ENCODE results near the gene CNNM1.

Gene CNNM1

DNA sequence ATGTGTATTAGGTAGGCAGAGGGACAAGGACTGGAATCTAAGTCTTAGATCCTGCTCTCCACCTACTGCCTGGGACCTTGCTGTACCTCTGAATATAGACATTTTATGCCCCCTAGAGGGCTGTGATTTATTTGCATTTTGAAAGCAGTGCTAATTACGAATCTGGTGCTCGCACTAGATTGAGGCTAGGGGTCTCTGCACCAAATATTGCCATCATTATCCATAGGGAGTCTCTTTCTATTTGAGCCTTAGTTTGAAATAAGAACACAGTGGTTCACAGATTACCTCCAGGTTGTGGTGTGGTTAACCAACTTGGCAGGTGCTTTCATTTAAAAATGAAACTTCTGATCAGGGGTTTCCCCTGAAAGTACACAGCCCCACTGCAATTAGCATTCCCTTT is 41.8 kb downstream of the CNNM1 start:
- no peak for DNase-seq (ENCODE audit: low read depth in 2 of 2, low spot score in 1 of 2)

DNA sequence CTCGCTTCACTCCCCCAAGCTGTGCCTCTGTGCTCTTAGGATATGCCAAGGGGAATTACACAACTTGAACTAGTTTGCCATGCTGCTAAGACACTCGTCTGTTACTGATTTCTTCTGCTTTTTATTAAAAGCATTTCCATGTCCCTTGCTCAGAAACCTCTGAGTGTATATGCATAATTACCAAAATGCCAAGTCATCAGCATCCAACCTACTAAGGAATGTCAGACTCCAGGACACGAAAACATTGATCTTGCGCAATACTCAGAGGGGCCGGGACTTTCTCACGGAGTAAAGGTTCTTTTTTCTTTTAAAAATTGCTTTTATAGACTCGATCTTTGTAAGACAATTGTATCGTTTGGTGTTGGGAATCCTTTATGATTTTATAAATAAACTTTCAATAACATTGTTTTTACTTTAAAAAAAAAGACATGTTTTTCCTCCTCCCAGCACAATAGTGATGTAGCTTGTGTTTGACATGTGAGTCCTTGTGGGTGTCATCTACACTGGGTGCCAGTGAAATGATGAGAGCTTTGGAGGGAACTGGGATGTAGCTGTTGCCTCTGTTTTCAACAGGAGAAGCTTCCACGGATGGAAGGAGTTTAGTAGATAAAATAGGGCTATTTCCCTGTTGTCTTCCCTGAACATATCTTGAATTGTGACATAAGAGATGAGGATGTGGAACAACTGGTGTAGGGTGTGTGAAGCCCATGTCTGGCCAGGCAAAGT is 43.6 kb downstream of the CNNM1 start:
- DNase-seq (ENCODE audit: low read depth in 2 of 2, low spot score in 1 of 2): no peak

DNA sequence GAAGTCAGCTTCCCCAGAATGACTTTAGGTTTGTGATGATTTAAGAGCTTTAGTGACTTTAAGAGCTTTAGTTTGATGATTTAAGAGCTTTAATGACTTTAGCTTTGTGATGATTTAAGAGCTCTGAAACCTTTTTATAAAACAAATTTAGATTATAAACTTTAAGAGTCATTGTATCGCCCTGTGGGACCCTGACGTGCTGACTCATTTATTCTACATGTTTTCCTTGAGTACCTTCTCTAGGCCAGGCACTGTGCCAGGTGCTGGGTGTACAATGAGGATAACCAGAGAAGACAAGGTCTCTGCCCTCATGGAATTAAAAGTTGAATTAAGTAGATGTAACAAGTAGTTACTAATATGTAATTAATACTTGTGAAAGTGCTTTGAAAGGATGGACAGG is 45.4 kb downstream of the CNNM1 start:
- no peak for DNase-seq (ENCODE audit: low read depth in 2 of 2, low spot score in 1 of 2)

DNA sequence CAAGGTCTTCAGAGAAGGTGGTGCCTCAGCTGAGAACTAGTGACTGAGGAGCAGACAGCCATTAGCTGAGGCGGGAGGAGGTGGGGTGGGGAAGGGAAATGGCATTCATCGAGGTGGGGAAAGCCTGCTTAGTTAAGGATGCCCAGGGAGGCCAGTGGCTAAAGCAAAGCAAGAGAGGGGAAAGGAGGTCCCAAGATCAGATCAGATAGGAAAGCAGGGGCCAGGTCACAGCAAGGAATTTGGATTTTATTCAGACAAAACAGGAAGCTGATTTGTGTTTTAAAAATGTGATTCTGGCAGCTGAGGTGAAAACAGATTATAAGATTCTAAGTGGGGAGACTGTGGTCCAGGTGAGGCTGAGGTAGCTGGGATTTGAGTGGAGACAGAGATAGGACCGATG is 45.8 kb downstream of the CNNM1 start:
- DNase-seq (ENCODE audit: low read depth in 2 of 2, low spot score in 1 of 2): no peak

DNA sequence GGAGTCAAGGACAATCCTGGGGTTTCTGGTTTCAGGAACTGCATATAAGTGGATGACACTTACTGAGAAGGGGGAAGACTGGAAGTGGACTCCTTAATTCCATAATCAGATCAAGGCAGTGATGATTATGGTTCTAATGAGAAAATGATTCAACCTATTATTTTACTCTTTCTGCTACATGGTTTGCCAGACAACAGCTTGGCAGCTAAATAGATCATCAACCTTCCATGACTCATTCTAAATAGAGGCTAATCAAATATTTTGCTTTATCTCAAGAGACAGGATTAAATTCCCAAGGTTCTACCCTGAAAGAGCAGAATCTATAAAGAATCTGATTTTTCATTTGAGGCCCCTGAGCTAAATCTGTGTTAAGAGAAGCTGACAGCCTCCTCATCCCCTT is 46.3 kb downstream of the CNNM1 start:
- no peak for DNase-seq (ENCODE audit: low read depth in 2 of 2, low spot score in 1 of 2)

DNA sequence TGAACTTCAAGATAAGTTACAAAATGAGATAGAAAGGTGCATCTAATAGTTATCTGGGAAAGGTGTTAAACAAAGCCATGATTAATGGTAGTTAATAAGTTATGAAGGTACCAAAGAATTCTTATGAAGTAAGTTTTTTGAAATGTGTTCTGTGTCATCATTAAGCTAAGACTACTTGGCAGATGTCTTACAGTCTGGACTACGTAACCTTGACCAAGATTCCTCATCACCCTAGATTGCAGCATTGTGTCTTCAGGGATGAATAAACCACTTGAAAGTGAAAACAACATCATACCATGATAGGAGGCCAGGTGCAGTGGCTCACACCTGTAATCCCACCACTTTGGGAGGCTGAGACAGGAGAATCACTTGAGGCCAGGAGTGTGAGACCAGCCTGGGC is 53.0 kb downstream of the CNNM1 start:
- no peak for DNase-seq (ENCODE audit: low read depth in 2 of 2, low spot score in 1 of 2)

DNA sequence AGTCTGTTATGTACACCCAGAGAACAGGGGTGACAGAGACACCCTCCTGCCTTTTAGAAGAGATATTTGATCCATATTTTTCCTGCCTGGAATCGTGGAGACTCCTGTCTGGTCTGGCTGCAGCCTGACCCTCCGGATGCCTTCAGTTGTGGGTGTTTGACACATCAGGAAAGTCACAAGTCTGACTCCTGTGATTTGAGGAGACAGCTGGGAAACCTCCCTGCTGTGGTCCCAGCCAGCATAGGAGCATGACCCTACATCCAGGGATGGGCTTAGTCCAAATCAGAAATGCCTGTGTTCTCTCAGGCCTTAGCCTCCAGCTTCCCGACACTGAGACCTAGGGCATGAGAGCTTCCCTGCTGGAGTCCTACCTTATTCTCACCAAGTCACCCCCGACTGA is 57.9 kb downstream of the CNNM1 start:
- no peak for DNase-seq (ENCODE audit: low read depth in 2 of 2, low spot score in 1 of 2)

DNA sequence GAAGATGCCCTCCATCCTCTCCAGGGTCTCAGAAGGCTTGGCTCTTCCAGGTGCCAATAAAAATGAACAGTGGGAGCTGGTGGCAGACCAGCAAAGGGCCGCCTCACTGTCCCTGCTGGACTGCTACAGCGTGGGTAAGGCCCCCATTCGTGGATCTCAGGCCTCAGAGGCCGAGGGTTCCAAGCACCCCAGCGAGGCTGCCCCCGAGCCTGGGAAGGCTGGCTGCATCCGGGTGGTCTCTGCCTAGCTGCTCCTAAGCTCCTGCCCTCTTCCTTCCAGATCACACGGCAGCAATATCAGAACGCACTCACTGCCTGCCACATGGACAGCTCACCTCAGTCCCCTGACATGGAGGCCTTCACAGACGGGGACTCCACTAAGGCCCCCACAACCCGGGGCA is 58.4 kb downstream of the CNNM1 start:
- no peak for DNase-seq (ENCODE audit: low read depth in 2 of 2, low spot score in 1 of 2)

DNA sequence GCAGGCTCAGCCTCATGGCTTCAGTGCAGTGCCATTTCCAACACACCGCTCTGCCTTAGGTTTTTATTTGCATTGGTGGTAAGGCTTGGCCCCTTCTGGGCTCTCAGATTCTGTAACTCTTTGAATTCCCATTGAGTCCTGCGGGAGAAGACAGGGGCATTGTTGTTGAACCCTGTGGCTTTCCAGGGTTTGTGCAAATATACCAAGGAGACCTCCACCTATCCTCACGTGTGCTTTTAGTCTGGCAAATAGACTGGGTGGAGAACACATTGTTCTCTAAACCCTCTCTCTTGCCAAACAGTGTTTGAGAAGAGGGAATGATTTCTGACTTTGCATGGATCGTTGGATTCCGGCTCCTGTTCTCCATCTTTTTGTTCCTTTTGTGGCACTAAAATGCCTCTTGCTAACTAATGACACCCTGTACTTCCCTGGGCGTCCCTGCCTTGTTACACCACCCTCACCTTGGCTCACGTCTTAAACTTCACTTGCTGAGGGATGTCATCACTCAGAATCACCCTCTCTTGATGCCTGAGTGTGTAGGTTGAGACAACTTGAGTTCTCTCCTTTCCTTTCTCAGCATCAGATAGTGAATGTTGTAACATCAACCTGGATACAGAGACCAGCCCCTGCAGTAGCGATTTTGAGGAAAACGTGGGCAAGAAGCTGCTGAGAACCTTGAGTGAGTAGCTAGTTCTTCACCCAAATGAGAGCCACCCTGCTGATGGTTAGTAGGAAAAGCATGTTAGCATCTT is 60.7 kb downstream of the CNNM1 start:
- DNase-seq (ENCODE audit: low read depth in 2 of 2, low spot score in 1 of 2): no peak

DNA sequence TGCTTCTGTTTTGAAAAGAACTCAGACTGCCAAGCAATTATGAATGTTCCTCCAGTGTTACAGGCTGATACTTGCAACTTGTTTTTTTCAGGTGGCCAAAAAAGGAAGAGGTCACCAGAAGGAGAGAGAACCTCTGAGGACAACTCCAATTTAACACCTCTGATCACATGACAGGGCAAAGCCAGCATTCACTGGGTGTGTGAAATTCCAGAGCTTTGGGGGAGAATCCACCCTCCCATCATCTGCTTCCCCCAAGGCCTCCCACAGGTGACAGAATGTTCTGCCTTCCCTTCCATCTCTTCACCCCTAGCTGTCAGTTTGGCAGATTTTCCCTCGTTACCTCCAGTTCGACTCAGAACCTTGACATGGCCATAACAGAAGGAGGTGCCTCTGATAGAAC is 62.2 kb downstream of the CNNM1 start:
- no peak for DNase-seq (ENCODE audit: low read depth in 2 of 2, low spot score in 1 of 2)

DNA sequence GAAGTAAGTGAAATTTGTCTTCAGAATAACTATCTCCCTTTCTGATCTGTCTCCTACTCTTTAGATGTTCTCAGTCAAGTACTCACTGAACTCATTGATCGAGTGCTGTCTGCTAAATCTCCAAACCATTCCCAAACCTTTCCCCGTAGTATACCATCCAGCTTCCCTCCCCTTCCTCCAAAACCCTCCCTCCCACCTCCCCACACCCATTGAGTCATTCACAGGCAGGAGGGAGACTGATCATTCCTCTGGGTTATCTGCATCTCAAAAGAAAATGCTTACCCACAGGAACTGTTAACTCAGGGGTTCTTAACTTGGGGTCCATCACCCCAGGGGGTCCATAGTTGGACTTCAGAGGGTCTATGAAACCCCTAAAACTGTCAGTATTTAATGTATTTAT is 63.9 kb downstream of the CNNM1 start:
- DNase-seq (ENCODE audit: low read depth in 2 of 2, low spot score in 1 of 2): no peak

DNA sequence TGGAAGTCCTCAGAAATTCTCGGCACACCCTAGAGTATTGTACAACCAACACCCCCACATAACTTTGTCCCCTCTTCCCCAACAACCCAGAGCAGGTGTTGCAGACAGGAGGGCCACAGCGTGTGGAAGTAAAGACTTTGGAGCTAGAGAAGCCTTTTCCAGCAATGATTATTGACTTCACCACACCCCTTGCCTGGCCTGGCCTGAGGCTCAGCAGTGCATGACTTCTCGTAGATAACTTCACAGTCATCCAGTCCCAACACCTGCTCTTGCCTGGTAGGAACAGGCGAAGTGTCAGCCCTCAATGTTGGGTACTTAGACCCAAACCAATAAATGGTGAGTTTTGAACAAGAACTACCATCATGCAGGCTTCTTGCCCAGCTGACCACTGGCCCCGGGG is 64.5 kb downstream of the CNNM1 start:
- DNase-seq (ENCODE audit: low read depth in 2 of 2, low spot score in 1 of 2): no peak

DNA sequence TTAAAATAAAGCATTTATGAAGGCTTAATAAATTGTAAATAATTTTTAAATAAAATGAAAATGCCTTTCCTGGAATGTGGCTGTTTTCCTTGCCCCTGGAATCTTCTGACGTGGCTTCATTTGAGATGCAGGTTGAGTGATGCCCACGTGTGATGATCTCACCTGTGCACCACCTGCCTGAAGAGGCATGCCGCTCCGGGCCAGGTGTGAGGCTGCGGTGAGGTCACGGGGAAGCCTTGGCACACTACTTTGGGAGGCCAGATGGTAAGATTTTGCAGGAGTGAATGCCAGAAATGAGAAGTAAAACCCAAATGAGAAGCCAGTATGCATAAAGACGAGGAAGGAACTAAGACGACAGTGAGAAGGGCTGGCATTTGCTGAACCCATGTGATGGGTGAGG is 65.1 kb downstream of the CNNM1 start:
- no peak for DNase-seq (ENCODE audit: low read depth in 2 of 2, low spot score in 1 of 2)

DNA sequence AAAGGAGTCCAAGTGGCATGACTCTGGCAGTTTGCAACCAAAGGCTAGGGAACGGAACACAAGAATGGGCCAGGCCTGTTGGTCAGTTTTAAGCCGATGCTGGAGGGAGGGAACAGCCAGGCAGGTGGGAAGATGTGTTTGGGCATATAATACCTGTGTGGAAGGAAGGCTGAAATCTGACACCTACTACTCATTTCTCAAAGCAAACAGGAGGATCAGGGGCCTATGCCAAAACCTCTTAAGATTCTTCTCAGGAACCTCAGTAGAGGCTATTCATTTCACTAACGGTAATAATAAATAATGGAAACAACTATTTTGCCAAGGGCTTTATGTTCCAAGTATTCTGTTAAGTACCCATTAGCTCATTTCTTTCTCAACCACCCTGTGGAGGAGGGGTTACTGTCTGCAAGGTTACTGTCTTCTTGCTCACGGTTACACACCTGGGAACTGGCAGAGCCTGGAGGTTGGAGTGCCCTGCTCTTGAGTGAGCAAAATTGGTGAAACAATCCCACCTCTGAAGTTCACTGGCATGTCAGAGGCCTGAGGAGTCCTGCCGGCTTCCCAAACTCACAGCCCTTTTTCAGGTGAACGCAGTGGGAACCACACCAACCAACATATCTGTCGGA is 65.7 kb downstream of the CNNM1 start:
- DNase-seq (ENCODE audit: low read depth in 2 of 2, low spot score in 1 of 2): no peak

DNA sequence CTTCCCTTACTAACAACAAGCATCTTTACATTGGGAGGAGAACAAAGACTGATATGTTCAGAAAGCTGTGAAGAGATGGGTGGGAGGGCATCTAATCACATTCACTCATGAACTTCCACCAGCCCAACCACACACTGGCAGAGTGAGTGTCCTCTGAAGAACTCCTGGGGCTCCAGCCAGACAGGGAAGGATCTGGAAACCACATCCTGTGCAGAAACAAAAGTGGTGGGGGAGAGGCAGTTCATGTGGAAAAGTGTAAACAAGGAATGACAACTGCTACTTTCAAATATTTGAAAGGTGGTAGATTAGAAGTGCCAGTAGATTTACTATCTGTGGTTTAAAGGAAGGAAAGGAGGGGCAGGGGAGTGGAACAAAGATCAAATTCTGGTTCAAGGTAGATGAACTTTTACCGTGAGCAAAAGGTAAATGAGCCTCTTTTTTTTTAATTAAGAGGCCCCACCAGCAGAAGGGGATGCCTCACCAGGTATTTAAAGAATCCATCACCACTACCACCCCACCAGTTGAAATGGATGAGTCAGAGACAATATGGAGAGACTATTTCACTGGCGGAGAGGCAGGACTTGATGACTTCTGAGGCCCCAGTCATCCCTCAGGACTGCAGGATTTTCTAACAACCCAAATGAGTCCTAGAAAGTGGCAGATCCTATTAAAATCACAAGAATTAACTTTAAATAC is 66.7 kb downstream of the CNNM1 start:
- DNase-seq (ENCODE audit: low read depth in 2 of 2, low spot score in 1 of 2): no peak

DNA sequence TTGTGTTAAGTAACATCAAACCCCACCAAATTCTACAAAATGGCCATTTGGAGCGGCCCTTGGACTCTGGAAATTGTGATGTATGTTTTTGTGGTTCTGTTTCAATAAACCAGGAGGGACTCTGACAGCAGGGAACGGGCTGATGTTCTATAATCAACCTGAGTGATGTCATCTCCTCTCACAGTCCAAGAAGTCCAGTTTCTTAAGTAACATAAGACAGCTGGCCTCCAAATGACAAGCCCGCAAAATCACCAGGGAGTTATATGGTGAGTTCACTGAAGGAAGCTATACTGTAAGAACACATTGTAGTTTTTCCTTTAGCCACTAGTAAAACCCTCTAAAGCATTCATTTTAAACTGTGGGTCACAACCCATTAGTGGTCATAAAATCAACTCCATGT is 67.3 kb downstream of the CNNM1 start:
- no peak for DNase-seq (ENCODE audit: low read depth in 2 of 2, low spot score in 1 of 2)

DNA sequence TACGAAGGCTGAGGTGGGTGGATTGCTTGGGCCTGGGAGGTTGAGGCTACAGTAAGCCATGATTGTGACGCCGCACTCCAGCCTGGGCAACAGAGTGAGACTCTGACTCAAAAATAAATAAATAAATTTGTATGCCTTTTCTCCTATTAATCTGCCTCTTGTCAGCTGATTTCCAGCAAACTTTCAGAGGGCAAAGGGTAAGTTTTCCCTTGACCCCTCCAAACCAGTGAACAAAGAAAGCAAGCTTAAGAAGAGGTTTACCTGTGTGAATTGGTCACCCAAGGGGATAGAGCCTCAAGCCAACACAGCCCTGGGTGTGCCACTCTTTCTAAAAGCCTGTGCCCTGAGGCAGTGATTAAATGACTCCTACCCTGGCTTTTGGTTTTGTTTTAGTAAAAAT is 70.5 kb downstream of the CNNM1 start:
- no peak for DNase-seq (ENCODE audit: low read depth in 2 of 2, low spot score in 1 of 2)

DNA sequence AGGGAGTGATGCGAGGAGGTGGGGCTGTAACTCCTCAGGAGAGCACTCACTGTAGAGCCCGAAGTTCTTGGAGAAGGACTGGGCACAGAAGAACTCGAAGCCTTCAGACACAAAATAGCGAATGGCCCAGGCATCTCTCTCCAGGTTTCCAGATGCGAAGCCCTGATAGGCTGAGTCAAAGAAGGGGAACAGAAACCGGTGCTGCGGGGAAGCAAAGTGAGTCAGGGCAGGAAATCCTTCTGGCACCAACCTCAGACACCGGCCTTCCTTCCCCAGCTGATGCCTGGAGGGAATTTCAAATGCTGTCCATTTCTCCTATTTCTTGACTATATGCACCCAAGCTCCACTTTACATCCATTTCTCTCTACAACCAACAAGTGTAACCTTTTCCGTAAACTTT is 74.5 kb downstream of the CNNM1 start:
- no peak for DNase-seq (ENCODE audit: low read depth in 2 of 2, low spot score in 1 of 2)

DNA sequence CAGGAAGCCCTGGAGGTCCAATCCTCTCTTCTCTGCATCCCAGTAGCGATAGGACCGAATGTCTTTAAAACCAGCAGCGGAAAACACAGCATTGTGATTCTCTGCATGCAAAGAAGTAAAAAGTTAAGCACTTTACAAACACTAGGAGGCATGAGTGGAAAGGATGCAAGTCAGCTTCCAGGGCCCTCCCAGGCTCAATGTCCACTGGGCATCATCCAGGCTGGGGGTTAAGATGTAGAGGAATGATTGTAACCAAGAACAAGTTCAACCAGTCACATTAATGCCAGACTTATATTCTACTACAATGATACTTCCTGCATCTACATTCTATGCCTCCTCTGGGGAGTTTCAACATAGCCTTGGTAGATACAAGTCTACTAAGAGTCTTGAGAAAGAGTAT is 77.0 kb downstream of the CNNM1 start:
- DNase-seq (ENCODE audit: low read depth in 2 of 2, low spot score in 1 of 2): no peak

DNA sequence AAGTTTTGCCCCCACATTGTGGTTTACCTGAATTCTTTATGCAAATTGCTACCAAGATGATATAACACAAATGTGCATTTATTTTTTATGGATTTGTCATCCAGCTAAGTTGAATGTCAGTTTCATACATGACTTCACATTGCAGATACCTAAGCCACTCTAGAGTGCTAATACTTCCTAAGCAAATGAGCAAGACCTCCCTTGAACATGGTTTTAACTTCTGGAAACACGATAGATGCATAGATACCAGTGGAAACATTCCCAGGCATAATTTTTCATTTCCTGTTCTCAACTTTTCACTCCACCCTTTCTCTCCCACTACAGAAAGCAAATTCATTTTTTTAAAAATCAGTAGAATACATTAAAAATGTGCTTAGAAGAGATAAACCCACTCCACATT is 81.0 kb downstream of the CNNM1 start:
- DNase-seq (ENCODE audit: low read depth in 2 of 2, low spot score in 1 of 2): no peak

DNA sequence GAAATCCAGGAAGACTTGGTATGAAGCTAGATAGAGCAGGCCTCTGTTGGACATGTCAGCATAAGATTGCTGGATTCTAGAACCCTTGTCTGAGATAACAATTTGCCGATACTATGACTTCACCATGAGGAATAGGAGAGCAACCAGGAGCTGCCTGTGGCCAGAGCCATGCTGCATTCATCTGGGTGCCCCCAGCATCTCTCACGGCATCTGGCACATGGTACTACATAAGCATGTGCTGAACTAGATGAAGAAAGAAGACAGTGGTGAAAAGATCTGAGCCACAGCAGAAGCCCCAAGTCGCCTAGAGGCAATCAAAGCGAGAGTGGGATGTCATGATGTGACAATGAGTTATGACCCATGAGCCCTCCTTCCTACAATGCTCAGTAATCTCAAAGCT is 81.7 kb downstream of the CNNM1 start:
- no peak for DNase-seq (ENCODE audit: low read depth in 2 of 2, low spot score in 1 of 2)

DNA sequence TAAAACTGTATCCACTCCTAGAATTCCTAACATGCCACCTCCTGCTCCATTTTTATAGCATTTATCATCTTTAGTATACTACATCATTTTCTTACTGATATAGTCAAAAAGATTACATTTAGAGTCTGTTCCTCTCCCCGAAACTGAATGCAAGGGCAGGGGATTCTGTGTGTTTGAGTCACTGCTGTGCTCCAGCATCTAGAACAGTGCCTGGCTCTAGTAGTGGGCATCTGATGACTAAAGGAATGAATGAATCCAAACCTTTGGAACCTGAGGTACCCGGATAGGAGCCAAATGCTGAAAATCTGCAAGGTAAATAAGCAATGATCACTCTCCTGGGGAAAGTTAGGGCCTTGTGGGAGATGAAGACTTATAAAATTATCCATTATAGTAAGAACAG is 82.4 kb downstream of the CNNM1 start:
- no peak for DNase-seq (ENCODE audit: low read depth in 2 of 2, low spot score in 1 of 2)

Data from stimulated activated CD8-positive, alpha-beta memory T cell treated with anti-CD3 and anti-CD28 coated beads, Interleukin-4, amount 100 ng/mL, for 1 hour (primary cell).